ENCODE data around the gene EXTL1.

Gene EXTL1

DNA sequence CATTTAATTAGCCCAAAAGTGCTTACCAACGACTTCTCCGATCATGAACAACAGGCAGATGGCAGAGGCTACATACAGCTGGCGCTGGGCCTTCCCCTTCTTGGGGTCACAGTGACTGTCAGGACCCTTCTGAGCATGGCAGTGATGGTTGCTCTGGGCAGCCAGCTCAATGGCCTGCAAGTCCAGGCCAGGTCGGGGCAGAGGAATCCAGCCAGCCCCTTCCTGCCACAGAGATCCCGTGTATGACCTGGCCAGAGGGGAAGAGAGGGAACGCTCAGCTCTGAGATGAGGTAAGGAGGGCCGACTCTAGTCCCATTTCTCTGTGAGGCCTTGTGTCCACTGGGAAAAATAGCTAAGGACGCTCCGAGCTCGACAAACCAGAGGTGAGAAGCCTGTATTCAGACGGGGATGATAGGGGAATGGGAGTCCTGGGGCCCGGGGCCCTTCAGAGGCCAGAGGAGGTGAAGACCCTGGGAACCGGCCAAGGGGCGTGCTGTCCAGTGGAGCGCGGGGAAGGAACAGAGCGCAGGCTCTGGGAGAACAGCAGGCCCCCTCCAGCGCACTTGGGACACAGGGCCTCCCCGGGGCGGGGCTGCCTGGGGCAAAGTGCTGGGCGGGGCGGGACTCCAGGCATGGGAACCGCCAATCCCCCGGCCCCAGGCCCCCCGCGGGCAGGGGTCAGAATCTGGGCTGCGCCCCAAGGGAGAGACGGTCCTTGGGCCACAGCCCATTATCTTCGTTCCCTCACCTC is 23.6 kb downstream of the EXTL1 start:
- DNase-seq: no peak

DNA sequence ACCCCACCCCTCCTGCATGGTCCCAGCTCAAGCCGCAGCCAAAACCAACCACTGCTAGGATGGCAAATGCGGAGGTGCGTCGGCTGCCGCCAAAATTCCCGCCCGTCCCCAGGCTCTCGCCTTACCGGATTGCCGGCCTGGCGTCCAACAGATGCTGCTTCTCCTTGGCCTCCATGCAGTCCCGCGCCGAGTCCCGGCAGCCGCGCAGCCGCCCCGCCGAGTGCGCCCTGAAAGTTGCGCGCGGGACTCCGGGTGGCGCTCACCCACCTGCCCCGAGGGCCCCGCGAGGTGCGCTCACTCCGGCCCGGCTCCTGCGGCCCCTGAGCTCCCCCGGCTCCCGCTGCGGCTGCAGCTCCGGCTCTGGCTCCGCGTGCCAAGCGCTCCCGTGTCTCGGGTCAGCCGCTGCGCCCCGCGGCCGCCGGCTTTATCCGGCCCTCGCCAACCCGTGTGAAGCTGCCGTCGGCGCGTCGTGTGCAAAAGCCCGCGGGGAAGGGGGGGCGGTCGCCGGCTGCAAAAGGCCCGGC is 24.2 kb downstream of the EXTL1 start, which contains the start of gene SLC30A2:
TSS of gene SLC30A2 (minus strand) at position 397 of the 524 bp plus-strand sequence. CDS start at position 175, 222 bp downstream.
- DNase-seq: peak; percentile 49

DNA sequence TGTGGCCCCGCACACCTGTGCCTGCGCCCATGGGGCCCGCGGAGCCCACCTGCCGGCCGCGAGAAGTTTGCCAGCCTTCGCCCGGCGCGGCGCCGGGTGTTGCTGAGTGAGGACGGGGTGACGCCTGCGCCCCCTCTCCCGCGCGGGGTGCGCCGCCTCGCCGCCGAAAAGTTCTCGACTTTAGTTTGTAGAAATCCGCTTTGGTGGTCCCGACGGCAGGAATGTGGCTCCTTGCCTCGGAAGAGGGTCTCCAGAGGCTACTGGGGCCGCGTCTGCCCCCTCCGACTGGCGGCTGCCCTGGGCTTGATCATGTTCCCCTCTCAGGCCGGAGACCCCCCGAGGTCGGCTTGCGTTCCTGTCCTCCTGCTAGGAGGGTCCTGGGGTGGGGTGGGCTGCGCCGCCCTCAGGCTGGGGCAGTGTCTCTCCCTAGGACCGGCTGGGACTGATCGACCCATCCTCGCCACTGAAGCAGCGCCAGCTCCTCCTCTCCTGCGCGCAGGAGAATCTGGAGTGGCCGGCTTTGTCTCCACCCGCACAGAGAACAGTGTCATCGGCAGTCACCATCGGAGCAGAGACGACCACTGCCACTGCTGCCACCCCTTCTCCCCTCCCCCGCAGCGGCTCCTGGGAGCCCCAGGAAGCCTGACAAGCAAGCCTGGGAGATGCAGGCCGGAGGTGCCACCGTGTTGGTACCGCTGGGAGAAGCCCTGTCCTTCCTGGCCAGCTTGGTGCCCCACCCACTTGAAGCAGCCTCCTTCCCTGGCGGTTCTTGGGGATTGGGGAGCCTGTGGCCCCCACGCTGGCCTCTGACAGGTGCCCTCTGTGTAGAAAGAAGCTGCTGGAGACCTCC is 24.9 kb downstream of the EXTL1 start:
- DNase-seq: no peak

DNA sequence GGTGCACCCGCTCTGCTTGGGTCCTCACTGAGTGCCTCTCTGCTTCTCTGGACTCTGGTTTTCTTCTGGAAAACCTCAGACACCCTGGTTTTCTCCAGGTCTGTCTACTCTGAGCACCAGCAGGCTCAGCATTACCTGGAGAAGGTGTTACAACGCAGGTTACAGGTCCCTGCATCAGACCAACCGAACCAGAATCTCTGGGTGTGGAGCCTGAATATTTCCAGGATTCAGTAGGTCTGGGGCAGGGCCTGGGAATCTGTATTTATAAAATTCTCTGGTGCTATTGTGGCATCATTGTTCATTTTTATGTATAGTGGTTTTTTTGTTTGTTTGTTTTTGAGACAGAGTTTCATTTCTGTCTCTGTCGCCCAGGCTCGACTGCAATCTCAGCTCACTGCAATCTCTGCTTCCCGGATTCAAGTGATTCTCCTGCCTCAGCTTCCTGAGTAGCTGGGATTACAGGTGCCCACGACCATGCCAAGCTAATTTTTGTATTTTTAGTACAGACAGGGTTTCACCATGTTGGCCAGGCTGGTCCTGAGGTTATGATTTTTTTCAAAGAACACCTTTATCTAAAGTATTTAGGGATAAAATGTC is 25.8 kb downstream of the EXTL1 start:
- no peak for DNase-seq

DNA sequence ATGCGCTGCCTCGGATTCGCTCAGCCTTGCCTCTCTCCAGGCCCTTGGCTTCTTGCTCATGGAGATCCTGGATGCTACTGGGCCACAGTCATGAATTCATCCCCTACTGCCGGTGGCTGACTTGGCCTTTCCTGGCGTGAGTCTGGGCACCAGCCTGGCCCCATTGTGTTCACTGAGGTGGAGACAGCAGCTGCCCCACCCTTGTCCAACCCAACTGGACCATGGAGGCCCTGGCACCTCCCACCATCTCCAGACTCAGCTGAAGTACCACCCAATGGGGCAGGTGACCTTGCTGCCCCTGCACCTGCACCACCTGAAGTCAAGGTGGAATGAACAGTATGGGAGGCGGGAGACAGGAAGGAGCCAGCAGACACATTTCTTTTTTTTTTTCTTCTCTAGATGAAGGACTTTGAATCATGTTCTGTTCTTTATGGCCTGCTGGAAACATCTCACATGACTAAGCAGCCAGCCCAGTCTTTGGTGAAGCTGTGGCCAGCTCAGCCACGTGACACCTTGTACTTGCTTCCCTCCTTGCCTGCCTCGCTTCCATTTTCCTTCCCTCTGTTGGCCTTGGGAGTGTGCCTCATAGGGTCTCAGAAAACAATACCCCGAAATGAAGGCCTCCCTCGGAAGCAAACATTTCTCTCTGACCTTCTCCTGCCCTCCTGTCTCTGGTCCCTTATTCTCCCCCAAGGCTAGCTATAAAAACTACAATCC is 28.1 kb downstream of the EXTL1 start:
- no peak for DNase-seq

DNA sequence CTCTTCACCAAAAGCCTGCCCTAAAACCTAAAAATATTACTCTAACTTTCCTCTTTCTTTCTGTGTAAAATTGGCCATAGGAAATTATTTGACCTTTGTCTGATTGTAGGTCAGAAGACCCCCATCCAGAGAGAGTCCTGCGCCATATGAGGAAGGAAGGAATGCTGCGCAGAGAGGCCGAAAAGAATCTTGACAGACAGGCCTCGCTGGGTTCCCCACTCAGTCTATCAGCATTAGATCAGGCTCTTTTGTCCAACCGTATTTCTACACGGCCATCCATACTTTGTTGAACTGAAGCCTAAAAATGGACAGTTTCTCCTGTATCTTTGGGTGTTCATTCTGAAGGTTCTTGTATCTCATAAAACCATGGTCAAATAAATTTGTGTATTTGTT is 28.7 kb downstream of the EXTL1 start:
- DNase-seq: no peak

DNA sequence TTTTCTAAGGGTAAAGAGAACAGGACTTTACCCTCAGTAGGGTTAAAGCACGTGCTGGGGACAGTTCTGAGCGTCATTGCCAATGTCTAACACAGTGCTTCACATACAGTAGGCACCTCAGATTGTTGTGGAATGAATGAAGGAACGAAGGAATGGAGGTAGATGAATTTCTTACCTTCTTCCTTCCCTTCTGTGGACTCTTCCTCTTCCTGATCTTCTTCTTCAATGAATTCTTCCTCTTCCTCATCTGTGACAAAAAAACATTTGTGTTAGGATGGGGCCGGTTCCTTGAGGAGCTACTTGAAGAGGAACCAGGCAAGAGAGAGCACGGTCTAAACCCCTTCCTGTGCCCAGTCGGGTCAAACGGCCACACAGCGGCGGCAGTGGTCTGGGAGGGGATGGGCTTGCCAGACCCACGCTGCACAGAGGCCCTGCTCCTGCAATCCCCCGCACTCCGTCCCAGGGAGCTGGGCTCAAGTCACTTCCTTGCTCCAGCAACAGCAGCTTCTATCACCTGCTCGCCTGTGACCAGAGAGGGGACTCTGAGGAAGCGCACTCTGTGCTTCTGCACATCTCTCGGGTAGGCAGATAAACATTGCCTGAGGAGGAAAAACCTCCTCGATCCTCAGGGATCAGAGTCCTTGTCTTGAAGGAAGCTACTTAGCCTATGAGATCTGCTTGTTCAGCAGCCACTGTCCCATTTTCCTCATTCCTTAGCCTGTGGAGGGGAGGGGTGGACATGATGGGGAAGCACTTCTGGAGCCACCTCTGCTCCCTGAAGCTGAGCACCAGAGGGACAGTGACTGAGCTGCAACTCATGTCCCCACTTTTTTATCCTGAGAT is 32.4 kb downstream of the EXTL1 start:
- no peak for DNase-seq

DNA sequence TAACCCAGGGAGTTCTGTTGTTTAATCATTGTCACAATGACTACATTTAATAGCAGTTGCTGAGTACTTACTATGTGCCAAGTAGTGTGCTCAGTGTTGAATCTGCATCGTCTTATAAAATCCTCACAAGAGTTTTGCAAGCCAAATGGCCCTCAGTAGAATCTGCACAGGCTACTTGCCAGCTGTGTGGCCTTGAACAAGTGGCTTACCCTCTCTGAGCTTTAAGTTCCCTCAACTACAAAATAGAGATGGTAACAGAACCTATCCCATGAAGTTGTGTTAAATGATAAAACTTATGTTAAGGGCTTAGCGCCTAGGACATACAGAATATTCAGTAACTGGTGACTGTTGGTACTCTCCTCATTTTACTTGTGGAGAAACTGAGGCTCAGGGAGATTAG is 33.5 kb downstream of the EXTL1 start:
- DNase-seq: no peak

DNA sequence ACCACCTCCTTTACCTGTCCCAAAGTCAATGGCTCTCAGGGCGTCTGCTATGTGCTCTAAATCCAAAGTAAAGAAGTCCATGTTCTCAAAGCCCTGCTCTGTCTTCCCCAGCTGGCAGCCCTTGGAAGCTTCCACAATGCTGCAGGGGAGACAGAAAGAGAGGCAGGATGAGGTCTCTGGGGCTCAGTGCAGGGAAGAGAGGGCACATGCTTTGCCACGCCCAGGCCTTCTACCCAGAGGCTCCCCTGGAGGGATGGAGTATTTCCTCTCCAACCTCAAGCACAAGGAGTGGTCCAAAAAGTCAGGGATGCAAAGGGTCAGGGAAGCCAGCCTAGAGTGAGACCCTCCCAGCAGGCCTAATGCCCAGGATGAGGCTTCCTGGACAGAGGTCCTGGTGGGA is 35.6 kb downstream of the EXTL1 start:
- DNase-seq: no peak

DNA sequence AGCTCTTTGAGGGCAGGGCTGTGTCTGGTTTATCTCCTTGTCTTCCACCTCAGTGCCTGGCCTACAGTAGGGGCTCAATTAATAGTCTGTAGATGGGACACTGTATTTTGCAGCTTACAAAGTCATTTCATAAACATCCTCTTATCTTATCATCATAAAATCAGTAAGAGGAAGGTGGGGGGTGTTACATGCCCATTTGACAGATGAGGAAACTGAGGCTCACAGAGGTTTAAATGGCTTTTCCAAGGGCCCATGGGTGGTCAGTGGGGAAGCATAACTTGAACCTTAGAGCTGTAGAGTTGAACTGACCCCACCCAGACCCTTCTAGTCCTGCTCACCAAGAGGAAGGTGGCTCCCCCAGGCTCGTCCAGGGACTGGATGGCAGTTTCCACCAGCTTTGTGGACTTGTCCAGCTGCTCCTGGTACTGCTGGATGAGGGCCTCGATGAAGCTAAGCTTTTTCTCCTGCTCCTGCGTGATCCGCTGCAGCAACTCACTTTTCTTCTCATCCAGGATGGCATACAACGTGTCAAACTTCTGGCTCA is 36.5 kb downstream of the EXTL1 start:
- DNase-seq: no peak

DNA sequence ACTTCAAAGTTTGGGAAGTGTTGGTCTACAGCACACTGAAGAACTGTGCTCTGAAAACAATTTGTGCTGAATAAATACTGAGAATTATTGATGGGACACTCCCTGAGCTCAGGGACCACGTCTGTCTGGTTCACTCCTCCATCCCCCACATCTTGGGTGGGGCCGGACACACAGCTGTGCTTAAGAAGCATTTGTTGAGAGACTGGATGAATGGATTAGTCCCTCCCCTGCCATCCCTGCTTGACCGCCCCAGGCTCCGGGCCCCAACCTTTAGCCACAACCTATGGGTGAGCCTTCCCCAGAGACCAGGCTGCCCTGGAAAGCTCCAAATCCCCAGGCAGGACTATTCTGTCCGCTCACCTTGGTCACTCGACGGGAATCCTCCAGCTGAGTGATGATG is 38.3 kb downstream of the EXTL1 start:
- DNase-seq: no peak

DNA sequence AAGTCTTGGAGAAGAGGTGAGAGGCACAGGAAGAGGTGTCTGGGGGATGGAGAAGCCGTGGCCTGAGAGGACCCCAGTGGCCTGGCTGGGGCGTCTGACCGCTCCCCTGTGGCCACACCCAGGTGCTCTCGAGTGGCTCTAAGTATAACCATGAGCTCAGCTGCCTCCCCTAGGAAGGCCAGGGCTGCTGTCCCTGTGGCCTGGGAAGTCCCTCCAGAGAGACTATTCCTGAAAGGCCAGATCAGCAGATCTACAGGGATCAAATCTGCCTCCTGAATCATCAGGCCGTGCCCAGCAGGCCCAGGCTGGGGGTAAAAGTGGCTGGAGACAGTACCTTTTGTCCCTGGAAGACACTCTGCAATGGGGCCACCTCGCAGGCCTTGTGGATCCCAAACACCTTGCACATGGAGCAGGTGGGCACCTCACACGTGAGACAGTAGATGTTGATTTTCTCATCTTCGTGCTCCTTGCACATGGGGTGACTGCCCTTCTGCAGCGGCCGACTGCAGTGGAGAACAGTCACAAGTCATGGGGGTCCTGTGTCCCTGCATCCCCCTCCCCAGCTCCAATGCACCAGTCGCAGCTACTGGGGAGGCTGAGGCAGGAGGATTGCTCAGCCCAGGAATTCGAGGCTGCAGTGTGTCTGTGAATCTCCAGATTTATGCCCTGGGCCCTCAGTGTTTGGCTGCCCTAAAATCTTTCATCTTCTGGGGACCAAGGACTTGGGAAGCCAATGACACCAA is 39.4 kb downstream of the EXTL1 start:
- no peak for DNase-seq

DNA sequence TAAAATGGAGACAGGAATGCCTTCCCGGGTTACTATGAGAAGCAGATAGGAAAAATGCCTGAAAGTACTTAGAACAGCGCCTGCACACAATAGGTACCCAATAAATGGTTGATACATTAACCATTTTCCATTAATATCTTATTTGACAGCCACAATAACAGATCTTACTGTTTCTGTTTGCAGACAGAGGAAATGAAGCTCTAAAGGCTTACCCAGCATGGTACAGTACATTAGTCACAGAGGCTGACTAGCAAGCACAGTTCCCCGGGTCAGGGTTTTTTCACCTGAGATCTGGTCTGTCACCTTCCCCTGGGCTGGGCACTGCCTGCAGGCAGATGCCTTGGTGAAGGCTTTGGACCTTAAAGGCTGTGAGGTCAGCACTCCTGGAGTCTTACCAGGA is 43.0 kb downstream of the EXTL1 start:
- no peak for DNase-seq

DNA sequence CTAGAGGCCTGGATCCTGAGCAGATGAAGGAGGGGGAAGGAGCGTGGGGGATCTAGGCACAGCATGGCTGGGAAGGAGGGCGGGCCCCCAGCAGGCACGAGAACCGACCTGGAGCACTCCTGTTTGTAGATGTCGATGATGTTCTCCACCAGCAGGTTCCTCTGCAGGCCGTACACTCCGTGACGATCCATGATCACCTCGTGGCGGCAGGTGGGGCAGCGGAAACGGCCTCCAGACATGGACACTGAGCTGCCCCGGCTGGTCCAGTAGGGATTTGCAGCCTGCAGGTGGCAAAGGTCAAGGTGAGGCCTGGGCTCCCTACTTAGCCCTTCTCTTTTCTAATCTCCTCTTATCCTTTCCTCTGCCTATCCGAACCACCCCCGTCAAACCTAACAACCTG is 44.6 kb downstream of the EXTL1 start:
- no peak for DNase-seq

DNA sequence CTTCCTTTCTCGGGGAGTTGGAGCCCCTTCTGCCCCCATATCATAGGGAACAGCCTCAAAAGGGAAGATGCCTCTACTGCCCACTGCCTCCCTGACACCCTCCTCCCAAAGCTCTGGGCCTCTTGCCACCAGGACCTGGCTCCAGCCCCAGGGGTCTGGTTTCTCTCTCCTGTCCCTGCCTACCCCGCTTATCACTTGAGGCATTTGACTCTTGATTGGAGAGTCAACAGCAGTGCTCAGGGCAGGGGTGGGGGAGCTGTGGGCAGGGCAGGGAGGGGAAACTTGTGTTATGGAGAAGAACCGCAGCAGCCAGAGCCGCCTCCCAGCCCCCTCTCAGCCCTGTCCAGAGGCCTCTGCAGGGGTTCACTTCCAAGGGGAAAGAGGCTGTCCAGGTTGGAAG is 45.3 kb downstream of the EXTL1 start:
- DNase-seq: no peak

DNA sequence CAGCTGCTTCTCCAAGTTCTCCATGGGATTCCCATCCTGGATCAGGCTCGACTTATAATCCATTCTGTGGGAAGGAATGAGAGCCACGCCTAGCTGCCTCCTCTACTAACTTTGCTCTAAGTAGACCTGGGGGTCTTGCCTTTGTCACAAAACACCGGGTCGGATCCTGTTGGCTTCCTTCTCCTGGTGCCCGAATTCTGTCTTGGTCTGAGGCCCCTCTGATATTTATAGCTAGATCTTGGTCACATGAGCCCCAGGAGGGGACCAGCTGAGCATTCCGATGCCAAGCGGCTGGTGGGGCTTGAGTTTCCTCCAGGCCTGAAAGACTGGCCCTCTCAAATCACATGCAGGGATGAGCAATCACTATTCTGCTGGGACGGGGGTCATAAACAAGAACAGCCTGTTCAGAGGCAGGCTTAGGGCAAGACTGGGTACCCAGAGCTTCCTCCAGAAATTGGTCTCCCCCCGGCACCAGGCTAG is 45.9 kb downstream of the EXTL1 start, which contains the start of gene TRIM63:
TSS of gene TRIM63 (minus strand) at position 199 of the 480 bp plus-strand sequence. CDS start at position 63, 136 bp downstream.
- no peak for DNase-seq

DNA sequence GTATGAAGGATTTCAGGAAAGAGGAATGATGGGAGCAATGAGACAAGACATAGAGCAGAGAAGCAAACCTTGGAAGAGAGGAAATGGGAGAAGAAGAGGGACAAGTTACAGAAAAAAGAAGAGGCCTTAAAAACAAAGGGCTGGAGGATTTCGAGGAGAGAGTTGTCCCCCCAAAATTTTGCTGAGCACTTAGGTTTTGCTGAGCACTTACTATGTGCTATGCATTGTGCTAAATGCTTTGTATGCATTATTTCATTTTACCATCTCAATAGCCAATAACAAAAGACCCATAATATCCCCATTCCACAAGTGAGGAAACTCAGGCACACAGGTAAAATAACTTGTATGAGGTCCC is 48.3 kb downstream of the EXTL1 start:
- DNase-seq: no peak

DNA sequence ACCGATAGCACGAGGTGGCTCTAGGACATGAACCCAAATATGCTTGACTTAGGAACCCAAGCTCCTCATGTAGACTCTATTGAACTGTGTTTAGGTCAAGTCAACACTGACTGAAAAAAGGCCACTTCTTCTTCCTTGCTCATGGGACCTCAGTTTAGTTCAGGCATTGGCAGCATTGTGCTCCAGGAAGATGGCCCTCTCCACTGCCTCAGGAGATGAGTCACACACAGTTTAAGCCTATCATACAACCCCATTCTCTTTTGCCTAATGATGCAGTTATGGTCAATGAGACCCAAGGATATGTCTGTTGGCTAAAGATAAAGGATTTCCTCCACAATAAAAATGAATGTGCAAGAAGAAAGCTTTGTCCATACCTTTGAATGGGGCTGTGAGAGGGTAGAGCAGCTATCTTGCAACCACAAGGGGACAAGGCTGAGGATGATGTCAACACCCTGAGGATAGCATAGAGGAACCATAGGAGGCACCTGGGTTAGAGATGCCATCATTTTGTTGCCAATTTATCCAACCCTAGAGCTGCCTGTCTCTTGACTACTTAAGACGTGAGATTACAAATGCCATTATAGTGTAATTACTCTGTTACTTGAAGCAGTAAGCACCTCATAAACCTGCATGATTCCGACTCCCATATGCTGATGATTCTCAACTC is 48.9 kb downstream of the EXTL1 start:
- DNase-seq: no peak

DNA sequence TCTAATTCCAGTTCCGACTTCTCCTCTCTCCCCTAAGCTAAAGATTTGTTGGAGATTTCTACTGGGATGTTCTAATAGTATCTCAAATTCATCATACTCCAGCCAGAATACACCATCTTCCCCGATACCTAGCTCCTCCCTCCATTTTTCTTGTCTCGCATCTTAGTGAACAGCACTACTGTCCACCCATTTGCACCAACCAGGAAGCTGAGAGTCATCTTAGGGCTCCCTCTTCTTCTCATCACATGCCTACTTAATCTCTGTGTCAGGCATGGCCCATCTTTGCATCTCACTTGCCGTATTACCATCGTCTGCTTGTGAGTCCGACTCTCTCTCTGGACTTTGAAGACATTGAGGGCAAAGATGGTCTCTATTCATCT is 49.4 kb downstream of the EXTL1 start:
- DNase-seq: no peak

DNA sequence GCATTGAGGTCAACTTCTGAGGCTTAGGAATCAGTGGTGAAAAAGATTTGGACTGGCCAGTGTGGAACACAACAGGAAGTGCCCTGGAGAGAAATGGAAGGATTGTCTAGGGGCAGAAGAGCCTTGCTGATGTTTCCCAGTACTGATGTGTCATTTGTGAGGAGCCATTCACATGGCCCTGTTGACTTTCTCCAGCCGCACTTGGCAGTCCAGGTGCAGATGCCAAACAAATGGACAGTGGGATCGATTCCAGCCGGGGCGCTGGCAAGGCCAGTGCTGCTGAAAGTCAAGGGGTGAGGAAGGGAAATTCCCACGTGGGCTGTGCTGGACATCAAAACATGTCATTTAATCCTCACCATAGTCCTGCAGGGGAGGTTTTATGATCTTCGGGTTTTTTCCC is 50.7 kb downstream of the EXTL1 start:
- DNase-seq: no peak
